HT-29 (cell line): ENCODE results near the gene RERG. TPM values are rescaled to one million over a fixed set of nuclear protein-coding genes. Genes with fewer than 3 reads are reported as not detected.
"Not testable (repeated sequence)": the region's sequence is repeated elsewhere in the genome, so short reads cannot be mapped to it uniquely, and the experiment has no call there.

ENCODE experiments used
- DNase-seq: peaks from one replicate; pipeline ENCODE4 v3.0.0-alpha.2; 2015; ENCODE audit warnings: low spot score
- total RNA-seq: library from RNA; depleted of rRNA; stranded (reverse); fragments of >200 nt; shearing (Covaris generic); gene quantifications from 2 replicates; pipeline ENCODE4 v1.2.3, GENCODE V29; 2014; rRNA removed

Gene RERG
- total RNA-seq, 1 experiment from 2014 or later, result not detected

DNA sequence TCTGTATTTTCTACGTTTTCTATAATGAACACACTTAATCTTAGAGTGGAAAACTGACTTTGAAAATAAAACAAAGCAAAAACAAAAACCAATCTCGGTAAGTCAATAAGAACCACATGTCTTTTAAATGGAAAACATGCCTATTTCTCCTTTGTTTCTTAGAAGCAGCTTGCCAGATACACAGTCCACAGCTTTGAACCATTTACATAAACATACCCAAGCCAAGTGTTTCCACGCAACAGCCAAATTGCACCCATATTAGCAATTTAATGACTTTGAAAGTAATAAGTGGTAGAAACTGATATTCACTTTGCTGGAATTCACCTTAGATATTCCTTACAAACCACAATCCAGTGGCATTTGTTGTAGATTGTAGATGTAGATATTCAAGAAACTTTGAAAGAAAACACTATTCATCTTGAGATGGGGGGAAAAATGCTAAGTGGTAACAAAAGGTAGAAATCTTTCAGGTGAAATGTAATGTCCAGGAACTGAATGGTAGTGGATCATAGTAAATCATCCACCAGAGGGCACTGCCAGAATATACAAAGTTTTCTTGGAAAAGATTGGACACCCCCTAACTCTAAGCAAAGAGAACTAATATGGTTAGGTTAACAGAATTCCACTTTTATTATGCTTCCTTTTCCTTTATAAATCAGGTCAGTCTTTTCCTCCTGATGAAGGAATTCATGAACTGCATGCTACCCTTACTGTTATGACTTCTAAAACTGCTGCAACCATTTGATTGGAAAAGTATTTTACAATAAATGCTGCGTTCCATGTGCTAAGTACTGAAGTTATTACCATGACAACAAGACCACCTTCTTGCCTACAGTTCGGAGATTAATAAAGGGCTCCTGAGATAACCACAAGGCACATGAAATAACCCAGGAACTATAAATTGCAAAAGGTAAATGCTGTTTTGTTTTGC lies 69.8 kb downstream of the RERG start:
- peak; percentile 62 for DNase-seq

DNA sequence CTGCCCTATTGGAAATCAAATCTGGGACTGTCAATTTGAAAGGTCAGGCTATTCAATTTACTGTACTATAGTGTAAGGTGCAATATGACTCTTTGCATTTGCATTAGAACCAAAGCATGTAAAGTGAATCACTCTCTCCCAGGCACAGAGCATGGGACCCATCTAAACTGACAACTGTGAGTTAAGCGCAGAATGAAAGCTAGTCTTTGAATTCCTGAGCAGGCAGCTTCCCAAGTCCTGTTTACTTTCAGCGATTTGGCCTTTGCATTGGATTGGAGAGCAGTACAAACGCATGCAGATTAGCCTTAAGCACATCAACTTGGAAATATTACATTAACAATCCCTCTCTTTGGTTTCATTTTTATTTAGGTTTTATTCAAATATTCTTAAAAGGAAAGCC lies 74.6 kb downstream of the RERG start:
- no peak for DNase-seq

DNA sequence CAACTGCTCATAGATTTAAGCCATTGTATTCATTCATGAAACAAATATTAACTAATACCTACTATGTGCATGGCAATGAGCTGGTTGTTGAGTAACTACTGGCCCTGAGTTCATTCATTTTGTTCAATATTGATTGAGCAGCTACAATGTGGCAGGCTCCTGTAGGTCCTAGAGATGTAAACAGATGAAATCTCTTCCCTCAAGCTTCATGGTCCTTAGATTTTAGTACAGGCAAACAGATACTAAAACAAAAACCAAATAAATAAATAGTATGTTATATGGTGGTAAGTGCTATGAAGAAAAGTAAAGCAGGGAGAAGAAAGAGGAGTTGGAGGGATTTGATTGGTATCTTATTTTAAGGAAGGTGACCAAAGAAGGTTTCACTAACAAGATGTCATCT lies 77.8 kb downstream of the RERG start:
- DNase-seq, result no peak

DNA sequence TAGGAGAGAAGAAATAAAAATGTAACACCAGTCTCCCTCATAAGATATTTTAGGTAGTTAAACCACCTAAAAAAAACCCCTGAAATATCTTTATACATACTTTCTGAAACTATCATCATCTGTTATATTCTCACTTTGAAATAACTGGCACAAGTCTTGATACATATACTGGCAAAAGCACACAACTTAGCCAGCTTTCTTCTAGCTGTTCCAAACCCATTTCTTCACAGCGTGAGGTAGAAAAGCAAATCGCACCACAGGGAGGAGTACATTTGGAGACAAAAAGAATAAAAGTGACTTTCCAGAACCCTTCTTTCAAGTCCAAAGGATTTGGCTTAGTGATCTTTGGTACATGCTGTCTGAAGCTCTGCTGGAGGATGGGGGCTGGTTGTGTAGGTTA lies 78.5 kb downstream of the RERG start:
- no peak for DNase-seq

DNA sequence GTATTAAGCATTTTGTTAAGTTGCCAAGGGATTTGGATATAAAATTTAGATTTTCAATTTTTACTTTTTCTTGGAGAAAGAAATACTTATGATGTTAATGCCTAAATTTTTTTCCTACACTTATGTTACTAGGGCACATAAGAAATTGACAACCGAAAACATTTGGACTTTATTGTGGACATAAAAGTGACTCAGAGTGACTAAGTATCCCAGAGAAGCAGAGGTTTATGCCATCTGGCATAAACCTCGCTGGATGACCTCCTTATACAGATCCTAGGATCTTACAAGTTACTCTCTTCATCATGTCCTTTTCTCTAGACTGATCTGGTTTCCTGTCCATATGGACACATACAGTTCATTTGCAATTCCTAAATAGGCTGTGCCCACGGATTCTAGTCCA lies 89.8 kb downstream of the RERG start:
- DNase-seq, result peak; percentile 12

DNA sequence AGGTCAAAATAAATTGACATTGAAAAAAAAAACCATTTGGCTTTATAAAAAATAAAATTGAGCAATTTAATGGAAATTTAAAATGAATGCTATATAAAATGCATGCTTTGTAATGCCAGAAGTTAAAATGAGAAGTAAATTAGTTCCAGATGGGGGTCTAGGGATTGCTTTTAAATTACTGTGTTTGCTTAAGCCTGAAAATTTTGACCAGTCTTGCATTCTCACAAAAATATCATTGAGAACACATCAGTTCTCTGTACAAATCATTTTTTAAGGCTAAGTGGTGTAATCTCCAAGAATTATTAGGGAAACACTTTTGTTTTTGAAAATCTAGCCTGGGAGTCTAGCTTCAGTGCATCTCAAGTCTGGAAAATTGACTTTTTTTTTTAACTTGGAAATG lies 90.7 kb downstream of the RERG start:
- no peak for DNase-seq

DNA sequence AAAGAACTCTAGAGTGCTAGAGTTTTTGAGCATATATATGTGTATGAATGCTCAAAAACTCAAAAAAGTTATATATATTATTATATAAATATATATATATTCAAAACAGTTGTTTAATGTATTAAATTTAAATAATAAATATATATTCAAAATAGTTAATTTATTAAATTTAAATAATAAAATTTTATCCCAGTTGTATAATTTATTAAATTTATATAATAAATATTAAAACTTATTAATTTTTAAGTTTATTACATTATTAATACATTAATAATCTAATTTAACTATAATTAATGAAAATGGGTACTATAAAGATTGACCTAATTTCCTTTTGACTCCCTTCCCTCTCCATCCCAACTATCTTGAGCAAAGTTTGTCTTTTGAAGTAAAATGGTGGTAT lies 97.8 kb downstream of the RERG start:
- DNase-seq, result no peak

DNA sequence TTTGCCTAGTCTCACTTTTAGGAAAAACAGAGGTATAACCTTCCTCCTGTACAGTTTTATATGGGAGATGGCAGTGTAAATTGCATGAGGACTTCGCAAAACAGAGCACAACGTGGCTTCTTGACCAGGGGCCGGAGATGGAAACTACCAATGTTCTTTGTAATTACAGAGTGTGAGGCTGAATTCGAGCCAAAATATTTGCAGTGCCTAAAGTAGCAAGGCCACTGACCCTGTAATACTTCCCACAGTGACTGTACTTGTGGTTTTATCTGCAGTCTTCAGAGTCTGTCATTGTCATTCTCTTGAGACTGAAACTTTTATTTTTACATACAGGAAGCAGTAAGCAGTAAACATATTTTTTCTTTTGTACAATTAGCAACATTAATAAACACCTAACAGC lies 98.9 kb downstream of the RERG start:
- DNase-seq, result no peak

DNA sequence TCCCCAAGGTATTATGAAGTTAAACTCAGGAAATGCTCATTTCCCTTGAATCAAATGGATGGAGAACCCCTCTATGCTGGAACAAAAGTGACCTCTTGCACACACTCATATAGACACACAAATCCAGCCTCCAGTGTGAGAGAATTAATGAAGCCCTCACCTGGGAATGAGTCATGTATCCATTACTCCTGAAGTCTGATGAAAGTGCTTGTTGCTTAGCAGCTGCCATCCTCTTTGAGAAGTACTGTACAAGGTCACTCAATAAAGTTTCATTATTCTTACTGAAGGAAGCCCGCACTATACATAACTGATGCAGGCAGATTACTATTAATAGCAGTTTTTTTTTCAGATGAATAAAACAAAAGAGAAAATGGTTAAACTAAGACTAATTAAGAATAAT lies 102.3 kb downstream of the RERG start:
- DNase-seq, result no peak

DNA sequence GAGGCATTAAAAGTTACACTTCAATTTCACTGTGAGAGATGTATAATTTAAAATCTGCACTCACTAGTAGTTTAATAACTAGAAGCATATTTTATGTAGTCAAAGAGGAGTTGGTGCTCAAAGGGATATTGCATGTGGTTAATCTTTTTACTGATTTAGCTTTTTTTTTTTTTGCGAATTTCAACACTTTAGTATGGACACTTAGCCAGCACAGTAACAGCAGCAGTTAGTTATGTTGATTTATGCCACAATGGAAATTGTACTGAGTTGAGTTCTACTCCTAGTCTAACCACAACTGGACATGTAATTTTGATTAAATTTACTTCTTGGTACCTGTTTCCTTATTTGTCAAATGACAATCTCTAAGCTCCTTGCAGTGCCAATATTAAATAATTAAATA lies 104.2 kb downstream of the RERG start:
- no peak for DNase-seq

DNA sequence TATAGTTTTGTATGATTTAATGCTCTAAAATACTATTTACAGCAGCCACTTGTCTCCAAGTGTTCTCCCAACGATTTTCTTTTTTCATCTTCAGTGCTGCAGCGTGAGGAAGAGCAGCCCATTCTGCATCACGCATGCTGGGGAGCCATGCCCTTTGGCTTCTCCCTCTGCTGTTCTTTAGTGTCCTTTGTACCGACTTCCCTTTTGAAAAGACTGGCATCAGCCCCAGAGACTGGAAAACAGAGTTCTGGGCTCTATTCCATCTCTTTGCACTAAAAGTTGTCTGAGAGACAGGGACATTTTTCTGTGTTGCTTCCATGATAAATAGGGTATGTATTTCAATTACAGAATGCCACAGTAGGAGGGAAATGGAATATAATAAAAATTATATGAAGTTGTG lies 105.1 kb downstream of the RERG start:
- DNase-seq, result no peak

DNA sequence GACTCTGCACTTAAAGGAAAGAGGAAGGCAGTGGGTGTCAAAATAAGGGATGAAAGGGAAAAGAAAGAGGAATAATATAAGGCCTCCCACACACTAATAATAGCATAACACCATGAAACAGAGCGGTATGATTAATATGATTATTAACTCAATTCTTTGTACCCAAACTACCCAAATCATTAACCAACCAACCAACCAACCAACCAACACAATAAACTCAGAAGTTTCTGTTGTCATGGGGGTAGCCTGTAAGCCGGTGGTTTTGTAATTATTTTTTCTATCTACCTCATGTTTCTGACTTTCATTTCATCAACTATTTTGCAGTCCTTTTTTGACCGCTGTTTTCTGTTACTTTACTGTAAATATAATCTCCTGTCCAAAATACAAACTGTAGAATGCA lies 105.8 kb downstream of the RERG start:
- no peak for DNase-seq

DNA sequence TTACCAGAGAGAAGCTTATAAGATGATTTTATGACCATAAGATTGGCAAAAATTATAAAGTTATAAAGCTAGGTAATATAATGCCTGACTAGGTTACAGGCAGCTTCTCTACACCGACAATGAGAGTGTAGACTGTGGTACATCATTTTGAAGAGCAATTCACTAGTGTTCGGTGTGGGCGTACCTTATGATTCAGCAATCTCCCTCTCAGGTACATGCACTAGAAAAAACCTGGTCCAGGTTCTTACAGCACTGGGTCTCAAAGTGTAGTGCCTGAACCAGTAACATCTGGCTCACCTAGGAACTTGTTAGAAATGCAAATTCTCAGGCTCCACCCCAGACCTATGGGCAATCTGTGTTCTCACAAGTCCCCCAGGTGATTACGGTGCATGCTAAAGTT lies 106.7 kb downstream of the RERG start:
- no peak for DNase-seq

DNA sequence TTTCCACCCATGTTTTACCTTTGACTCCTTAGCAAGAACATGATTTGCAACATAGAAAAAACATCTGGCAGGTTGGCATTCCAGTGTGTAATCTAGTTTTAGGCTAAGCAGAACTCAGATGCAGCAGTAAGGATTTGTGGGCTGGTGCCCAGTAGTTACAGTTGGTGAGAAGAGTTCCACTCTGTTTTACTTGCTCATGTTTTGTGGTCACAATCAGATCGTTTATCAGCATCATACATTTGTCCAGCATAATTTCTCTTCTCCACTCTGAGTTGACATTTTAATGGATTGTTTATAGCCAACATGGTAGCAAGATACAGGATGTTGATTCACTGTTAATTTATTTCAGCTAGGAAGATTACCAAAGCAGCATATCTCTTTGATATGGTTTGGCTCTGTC lies 128.4 kb downstream of the RERG start:
- DNase-seq, result no peak

DNA sequence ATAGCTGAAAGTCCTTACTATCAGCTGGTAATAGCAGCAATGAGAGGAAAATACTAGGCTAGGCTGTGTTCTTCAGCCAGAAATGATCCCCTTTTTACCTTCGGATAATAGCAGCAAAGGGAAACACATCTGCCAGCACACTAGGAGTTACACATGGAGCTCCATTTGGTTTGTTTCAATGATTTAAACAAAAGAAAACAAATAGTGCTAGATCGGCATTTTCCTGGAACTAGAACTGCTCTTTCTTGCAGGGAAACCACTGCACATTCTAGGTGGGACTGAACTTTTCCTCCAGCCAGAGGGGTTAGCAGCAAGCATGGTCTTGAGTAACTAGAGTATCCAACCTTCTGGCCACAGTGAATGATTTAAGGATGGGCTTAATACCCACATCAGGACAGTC lies 130.8 kb downstream of the RERG start:
- DNase-seq, result no peak

DNA sequence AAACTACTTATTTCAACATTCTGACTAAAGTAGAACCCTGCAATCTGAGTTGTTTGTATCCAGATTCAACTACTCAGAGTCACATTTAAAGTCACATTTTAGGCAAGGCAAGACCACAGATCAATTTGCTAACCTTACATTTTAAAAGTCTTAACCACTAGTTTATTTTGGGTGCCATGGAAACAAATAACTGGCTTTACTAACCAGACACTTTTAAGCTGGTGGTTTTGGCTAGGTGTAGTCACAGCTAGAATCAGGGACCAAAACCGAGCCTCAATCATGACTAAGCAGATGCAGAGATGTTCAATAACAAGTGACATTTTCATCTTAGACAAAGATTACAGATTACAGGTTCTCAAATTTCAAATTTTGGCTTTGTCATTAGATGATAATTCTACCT lies 133.1 kb downstream of the RERG start:
- no peak for DNase-seq

DNA sequence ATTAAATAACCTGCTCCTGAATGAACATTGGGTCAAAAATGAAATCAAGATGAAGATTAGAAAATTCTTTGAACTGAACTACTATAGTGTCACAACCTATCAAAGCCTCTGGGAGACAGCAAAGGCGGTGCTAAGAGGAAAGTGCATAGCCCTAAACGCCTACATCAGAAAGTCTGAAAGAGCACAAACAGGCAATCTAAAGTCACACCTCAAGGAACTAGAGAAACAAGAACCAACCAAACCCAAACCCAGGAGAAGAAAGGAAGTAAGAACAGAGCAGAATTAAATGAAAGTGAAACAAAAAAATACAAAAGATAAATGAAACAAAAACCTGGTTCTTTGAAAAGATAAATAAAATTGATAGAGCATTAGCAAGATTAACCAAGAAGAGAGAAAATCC lies 143.5 kb downstream of the RERG start:
- not testable (repeated sequence) for DNase-seq

DNA sequence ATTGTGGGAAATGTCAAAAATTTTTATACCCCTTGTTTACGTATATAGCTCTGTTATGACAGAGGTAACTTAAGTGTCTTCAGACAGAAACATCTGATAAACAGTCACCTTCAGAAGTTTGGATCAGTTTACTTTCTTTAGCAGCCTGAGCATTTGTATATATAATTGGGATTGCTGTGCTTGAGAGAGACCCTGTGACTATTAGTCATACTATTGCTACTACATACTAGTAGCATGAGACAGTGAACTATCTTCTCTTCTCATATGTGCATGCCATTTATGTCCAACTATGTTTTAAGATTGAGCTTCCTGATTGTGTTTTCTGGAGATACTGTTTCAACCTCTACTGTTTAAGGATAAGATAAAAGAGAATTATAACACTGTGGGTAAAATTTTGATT lies 146.9 kb downstream of the RERG start:
- DNase-seq, result no peak

DNA sequence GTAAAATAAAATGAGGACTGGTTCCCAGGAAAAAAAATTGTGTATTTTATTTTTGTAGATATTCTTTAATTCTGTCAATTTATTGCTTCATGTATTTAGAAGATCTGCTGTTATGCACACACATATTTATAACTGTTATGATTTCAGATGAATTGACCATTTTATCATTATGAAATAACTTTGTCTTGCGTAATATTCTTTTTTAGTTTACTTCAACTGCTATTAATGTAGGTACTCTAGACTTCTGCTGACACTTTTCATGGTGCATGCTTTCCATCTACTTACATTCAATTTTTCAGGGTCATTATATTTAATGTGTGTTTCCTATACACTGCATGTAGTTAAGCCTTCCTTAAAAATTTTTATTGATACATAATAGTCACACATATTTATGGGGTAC lies 162.1 kb downstream of the RERG start:
- no peak for DNase-seq

Other genes starting within 250 kb of the RERG start
- not detected in 2 replicates for gene PDE6H, start 248.4 kb downstream of the RERG start, total RNA-seq
- gene PTPRO, start 101.1 kb upstream of the RERG start, total RNA-seq, result 12.3 and 14.3 TPM in 2 replicates